HEK293T (cell line): Measurements from ENCODE around the gene CDH12.

ENCODE experiments used
- FOXM1 ChIP-seq: fragments of 450-650 bp; IDR thresholded peaks from 2 replicates; pipeline ENCODE4 v1.6.1; 2017; ENCODE audit warnings: mild to moderate bottlenecking, borderline replicate concordance
- SUZ12 ChIP-seq: fragments of 450-650 bp; IDR thresholded peaks from 2 replicates; pipeline ENCODE4 v1.6.1; 2016; ENCODE audit warnings: mild to moderate bottlenecking

DNA sequence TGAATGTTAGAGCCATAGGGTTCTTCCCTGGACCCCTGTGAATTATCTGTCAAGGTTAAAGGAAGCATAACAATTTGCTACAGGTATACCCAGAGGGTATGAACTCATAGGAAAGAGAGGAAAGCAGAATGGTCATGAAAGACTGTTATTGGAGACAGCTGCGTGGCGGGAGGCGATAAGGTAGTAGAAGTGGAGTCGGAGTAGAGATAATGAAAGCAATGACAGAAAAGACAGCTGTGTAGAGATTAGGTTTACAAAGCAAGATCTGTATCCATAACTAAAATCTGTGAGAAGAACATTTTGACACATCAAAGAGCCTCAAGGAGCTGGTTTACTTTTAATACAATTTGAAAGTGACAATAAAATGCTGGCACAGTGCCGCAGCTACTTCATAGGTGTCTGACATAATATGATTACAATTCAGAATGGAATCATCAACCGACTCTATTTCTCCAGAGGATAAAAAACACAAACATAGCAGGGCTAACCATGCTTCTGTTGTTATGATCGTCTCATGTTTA, 603.9 kb downstream of the CDH12 start:
- TF ChIP-seq FOXM1, result no peak
- TF ChIP-seq SUZ12, result no peak
